ENCODE measurements around the gene PLEKHA3.

PLEKHA3 gene

DNA sequence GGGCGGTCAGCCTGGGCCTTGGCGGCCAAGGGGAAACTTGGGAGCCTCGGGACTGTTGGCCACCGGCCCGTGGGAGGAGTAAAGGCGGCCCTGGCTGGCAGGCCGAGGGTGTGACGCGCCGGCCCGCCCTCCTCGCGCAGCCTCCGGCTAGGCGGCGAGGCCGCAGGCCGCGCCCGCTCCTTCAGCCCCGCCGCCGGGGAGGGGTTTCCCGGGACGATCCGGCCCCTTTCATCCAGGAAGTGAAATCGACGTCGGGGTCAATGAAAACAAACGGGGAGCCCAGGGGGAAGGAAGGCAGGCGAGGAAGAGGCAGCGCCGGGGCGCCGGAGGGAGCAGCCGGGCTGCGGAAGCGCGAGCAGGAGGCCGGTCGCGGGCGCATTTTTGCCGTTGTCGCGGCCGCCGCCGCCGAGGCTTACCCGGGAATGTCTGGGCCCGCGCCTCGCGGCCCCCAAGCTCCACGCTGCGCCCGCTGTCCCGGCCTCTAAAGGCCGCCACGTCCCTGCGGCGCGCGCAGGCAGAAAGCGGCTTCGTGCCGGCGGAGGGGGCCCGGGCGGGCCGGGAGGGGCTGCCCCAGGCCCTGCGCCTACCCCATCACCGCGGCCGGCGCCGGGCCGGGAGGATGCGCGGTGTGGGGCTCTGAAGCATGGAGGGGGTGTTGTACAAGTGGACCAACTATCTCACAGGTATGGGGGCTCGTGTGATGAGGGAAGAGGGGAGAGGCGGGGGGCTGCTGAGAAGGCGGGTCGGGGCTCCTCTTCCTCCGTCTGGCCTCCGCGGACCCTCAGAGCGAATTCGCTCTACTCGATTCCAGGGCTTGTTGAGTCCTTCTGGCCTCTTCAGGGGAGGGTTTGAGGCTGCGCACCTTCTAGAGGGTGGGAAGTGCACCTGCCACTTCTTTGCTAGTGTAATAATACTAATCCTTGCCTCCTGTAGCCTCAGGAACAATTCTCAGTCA lies at the start of gene PLEKHA3:
TSS of gene PLEKHA3 (plus strand) at position 231 of the 955 bp plus-strand sequence. CDS start at position 644, 413 bp downstream.
- peak; percentile 50 for DNase-seq (ENCODE audit: low read depth)
- peak within 1 kb of the TSS; percentile 85 for H3K4me3 ChIP-seq (ENCODE audit: low read depth, low read length)

DNA sequence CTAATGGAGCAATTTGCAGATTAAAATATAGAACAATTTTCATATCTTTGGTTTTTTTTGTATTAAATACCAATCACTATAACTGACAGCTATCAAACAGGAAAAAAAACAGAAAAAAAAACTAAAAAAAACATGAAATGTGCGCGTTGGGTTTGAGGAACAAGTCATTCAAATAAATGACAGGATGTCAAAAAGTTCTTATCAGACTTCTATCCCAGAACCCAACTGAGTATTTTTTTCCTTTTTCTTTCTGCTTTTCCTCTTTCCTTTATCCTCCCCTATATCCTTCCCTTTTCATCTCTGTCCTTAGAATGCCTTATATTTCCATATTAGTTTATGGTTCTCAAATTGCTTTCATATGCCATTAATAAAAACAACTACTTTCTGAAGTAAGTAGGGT lies 43.6 kb upstream of the PLEKHA3 start:
- DNase-seq (ENCODE audit: low read depth), result no peak
- TF ChIP-seq, protein P1, sequence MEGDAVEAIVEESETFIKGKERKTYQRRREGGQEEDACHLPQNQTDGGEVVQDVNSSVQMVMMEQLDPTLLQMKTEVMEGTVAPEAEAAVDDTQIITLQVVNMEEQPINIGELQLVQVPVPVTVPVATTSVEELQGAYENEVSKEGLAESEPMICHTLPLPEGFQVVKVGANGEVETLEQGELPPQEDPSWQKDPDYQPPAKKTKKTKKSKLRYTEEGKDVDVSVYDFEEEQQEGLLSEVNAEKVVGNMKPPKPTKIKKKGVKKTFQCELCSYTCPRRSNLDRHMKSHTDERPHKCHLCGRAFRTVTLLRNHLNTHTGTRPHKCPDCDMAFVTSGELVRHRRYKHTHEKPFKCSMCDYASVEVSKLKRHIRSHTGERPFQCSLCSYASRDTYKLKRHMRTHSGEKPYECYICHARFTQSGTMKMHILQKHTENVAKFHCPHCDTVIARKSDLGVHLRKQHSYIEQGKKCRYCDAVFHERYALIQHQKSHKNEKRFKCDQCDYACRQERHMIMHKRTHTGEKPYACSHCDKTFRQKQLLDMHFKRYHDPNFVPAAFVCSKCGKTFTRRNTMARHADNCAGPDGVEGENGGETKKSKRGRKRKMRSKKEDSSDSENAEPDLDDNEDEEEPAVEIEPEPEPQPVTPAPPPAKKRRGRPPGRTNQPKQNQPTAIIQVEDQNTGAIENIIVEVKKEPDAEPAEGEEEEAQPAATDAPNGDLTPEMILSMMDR (IDR thresholded peaks at IDR 0.05; ENCODE audit: low read depth, low read length, missing control alignments), result no peak

More for the DNA sequence above, at the start of gene PLEKHA3:
- TF ChIP-seq, protein P1 (IDR thresholded peaks at IDR 0.05; ENCODE audit: low read depth, low read length, missing control alignments), result no peak

DNA sequence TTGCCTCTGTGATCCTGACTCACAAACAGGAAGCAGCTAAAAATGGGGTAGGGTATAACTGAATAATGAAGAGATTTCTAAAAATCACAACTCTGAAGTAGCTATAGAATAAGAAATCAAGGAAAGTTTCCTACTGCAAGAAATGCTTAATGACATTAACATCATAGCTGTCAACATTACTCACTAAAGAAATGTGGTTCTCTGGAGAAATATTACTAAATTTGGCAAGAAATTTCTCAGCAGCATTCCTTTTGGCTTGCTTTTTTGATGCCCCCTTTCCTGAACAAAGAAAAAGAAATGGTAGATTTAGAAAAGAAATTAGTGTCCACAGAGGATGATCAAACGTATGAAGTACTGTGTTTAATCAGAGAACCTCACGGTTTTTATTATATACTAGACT lies 38.8 kb upstream of the PLEKHA3 start:
- no peak overlapping the region for H3K4me3 ChIP-seq (ENCODE audit: low read depth, low read length)
- DNase-seq (ENCODE audit: low read depth), result no peak
- TF ChIP-seq, protein P1 (IDR thresholded peaks at IDR 0.05; ENCODE audit: low read depth, low read length, missing control alignments), result no peak

More for the DNA sequence above, 43.6 kb upstream of the PLEKHA3 start:
- no peak overlapping the region for H3K4me3 ChIP-seq (ENCODE audit: low read depth, low read length)

DNA sequence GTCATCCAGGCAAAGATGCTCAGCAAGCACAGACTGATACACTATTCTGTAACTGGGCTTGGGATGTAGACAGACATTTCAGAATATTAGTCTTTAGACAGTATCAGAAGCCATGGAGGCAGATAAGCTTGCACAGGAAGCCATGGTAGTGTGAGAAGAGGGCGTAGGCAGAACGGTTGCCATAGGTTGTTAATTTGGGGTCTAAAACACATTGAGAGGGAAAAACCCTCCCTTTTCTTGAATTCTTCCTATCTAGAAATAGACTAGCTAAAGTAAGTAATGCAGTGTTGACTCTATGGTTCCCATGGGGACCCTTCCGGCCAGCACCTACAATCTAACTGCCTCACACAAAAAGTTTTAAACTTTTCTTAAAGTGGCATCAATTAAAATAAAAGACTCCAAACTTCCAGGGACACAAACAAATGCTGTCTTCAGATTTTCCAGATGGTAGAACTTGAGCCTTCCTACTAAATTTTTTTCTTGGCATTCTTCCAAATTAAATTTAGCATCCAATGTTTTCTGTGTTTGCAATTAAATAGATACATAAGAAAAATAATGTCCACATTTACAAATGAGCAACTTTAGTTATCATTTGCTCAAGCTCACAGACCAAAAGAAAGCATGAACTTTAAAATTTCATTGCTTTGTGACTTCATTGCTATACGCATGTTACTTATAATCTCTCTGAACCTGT lies 31.1 kb upstream of the PLEKHA3 start:
- peak overlapping the region; percentile 90; the same call in 1 of the 2 replicates for H3K4me3 ChIP-seq (ENCODE audit: low read depth, low read length)
- no peak for DNase-seq (ENCODE audit: low read depth)
- TF ChIP-seq, protein P1 (IDR thresholded peaks at IDR 0.05; ENCODE audit: low read depth, low read length, missing control alignments), result no peak

DNA sequence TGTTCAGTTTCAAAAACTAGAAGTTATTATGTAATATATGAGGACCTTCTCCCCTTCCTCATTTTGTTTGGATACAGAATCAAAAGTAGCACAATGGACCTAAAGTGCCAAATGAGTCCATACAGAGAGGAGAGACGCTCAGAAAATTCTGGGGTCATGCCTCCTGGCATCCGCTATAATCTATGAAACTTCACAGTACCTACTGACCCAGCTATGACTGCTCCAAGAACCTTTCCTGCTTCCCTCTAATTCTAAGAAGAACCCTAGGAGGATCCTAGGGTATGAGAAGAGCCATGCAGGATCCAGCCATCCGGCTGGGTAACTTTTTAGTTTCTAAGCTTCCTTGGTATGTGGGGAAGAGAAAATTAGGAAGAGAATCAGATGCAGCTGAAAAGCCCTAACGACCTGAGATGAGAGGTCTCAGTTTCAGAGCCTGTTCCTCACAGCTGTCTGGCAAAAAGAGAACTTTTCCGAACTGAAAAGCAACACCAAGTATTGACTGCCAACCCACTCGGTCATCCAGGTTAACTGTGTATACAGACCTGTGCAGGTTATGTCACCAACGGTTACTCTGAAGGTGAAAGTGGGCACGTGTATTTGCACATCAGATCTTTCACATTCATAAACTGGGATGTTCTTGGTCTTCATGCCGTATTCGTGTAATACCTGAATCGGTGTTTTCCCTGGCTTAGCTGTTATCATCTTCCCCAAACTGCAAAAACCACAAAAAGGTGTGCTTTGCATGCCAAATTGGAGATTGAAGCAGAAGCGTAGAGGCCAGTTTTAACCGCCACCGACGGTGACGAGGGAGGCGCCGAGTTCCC lies 30.3 kb upstream of the PLEKHA3 start:
- peak; percentile 44 for DNase-seq (ENCODE audit: low read depth)
- H3K4me3 ChIP-seq (ENCODE audit: low read depth, low read length), result peak overlapping the region; percentile 90
- TF ChIP-seq, protein P1 (IDR thresholded peaks at IDR 0.05; ENCODE audit: low read depth, low read length, missing control alignments), result no peak

DNA sequence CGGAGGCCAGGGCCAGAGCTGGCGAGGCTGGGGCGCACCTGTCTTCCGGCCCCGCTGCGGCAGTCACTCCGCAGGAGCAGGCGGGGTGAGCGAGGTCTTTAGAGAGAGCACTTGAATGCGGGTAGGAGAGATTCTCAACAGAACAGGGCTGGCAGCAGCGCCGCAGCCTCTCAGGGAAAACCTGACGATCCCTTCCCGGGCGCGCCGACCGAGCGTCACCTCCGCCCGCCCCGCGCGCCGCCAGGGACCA lies 29.8 kb upstream of the PLEKHA3 start:
- TF ChIP-seq, protein P1 (IDR thresholded peaks at IDR 0.05; ENCODE audit: low read depth, low read length, missing control alignments), result no peak
- no peak for DNase-seq (ENCODE audit: low read depth)
- peak overlapping the region; percentile 90 for H3K4me3 ChIP-seq (ENCODE audit: low read depth, low read length)

Data from GM12864 (cell line).